WTC11 (cell line): Measurements from ENCODE around the gene PPP3R1. TPM values are rescaled to one million over a fixed set of nuclear protein-coding genes. Genes with fewer than 3 reads are reported as not detected.

ENCODE experiments used
- ATAC-seq: fragments of 200-7000 bp; cut with Tn5 transposase; 2 replicates; pipeline ENCODE4 v1.10.0; 2021; ENCODE audit warnings: mild to moderate bottlenecking, moderate library complexity
- CTCF ChIA-PET: fragments of 300-600 bp; sonication (Branson Sonifier 250); formaldehyde crosslinking; loops from one replicate; lab custom pipeline; 2021; ENCODE audit warnings: antibody characterized with exemption; lab: Charles Lee
- POLR2A ChIA-PET: fragments of 350-600 bp; sonication (Branson Sonifier 250); formaldehyde crosslinking; loops from one replicate; lab custom pipeline; 2021; ENCODE audit warnings: antibody characterized with exemption; lab: Charles Lee
- DNase-seq: peaks from one replicate; pipeline ENCODE4 v3.0.0; 2021; ENCODE audit warnings: low spot score
- H3K27ac Mint-ChIP-seq: 2 replicates; pipeline ENCODE4 v1.8.0; 2021; ENCODE audit warnings: mixed read lengths
- H3K27me3 Mint-ChIP-seq: 2 replicates; pipeline ENCODE4 v1.8.0; 2021; ENCODE audit warnings: low read depth, mild to moderate bottlenecking, moderate library complexity, mixed read lengths
- H3K36me3 Mint-ChIP-seq: 2 replicates; pipeline ENCODE4 v1.8.0; 2021; ENCODE audit warnings: mixed read lengths
- H3K4me1 Mint-ChIP-seq: 2 replicates; pipeline ENCODE4 v1.8.0; 2022; ENCODE audit warnings: mixed read lengths
- H3K4me3 Mint-ChIP-seq: 2 replicates; pipeline ENCODE4 v1.8.0; 2021; ENCODE audit warnings: mild to moderate bottlenecking, moderate library complexity, mixed read lengths
- H3K9me3 Mint-ChIP-seq: 2 replicates; pipeline ENCODE4 v1.8.0; 2021; ENCODE audit warnings: mixed read lengths
- AFF4 ChIP-seq: sonication (generic); formaldehyde crosslinking; IDR thresholded peaks from 2 replicates; pipeline ENCODE4 v1.8.1; 2023; ENCODE audit warnings: mild to moderate bottlenecking, missing genetic modification reagents, borderline replicate concordance
- ARID4B ChIP-seq: sonication (generic); formaldehyde crosslinking; IDR thresholded peaks from 2 replicates; pipeline ENCODE4 v1.8.0; 2023; ENCODE audit warnings: missing genetic modification reagents, mild to moderate bottlenecking, borderline replicate concordance
- CDX4 ChIP-seq: fragments of 250-450 bp; sonication (Bioruptor Pico); IDR thresholded peaks from 2 replicates; pipeline ENCODE4 v1.9.0; 2021; ENCODE audit warnings: moderate library complexity, mild to moderate bottlenecking, inconsistent platforms, borderline replicate concordance
- EMX1 ChIP-seq: fragments of 250-450 bp; sonication (Bioruptor Pico); IDR thresholded peaks from 2 replicates; pipeline ENCODE4 v1.8.0; 2021; ENCODE audit warnings: mild to moderate bottlenecking
- ESRRA ChIP-seq: sonication (generic); formaldehyde crosslinking; IDR thresholded peaks from 2 replicates; pipeline ENCODE4 v1.8.1; 2022; ENCODE audit warnings: mild to moderate bottlenecking, missing genetic modification reagents, borderline replicate concordance
- FOXJ3 ChIP-seq: sonication (generic); formaldehyde crosslinking; IDR thresholded peaks from 2 replicates; pipeline ENCODE4 v1.9.0; 2021; ENCODE audit warnings: missing genetic modification reagents, mild to moderate bottlenecking, borderline replicate concordance
- GABPB1 ChIP-seq: sonication (generic); formaldehyde crosslinking; IDR thresholded peaks from 2 replicates; pipeline ENCODE4 v1.8.1; 2023; ENCODE audit warnings: mild to moderate bottlenecking, missing genetic modification reagents
- JAZF1 ChIP-seq: fragments of 250-450 bp; sonication (Bioruptor Pico); IDR thresholded peaks from 2 replicates; pipeline ENCODE4 v1.9.0; 2021; ENCODE audit warnings: moderate library complexity, mild to moderate bottlenecking, inconsistent platforms
- JUN ChIP-seq: sonication (generic); formaldehyde crosslinking; IDR thresholded peaks from 2 replicates; pipeline ENCODE4 v1.8.0; 2023; ENCODE audit warnings: mild to moderate bottlenecking, missing genetic modification reagents
- KAT7 ChIP-seq: sonication (generic); formaldehyde crosslinking; IDR thresholded peaks from 2 replicates; pipeline ENCODE4 v1.8.1; 2023; ENCODE audit warnings: missing genetic modification reagents, mild to moderate bottlenecking, borderline replicate concordance
- MAX ChIP-seq: sonication (generic); formaldehyde crosslinking; IDR thresholded peaks from 2 replicates; pipeline ENCODE4 v1.8.0; 2022; ENCODE audit warnings: mild to moderate bottlenecking, missing genetic modification reagents
- MXD4 ChIP-seq: fragments of 250-450 bp; sonication (Bioruptor Pico); IDR thresholded peaks from 2 replicates; pipeline ENCODE4 v1.8.0; 2021; ENCODE audit warnings: mild to moderate bottlenecking, moderate library complexity, borderline replicate concordance
- OVOL2 ChIP-seq: fragments of 250-450 bp; sonication (Bioruptor Pico); IDR thresholded peaks from 2 replicates; pipeline ENCODE4 v1.9.0; 2021; ENCODE audit warnings: mild to moderate bottlenecking, borderline replicate concordance
- RORB ChIP-seq: fragments of 250-450 bp; sonication (Bioruptor Pico); IDR thresholded peaks from 2 replicates; pipeline ENCODE4 v1.9.0; 2021; ENCODE audit warnings: mild to moderate bottlenecking
- SOX15 ChIP-seq: fragments of 250-450 bp; sonication (Bioruptor Pico); IDR thresholded peaks from 2 replicates; pipeline ENCODE4 v1.9.0; 2021; ENCODE audit warnings: mild to moderate bottlenecking
- SP1 ChIP-seq: sonication (generic); formaldehyde crosslinking; conservative IDR thresholded peaks from 2 replicates; pipeline ENCODE4 v1.8.1; 2022; ENCODE audit warnings: missing genetic modification reagents
- TP53 ChIP-seq: sonication (generic); formaldehyde crosslinking; IDR thresholded peaks from 2 replicates; pipeline ENCODE4 v1.8.1; 2023; ENCODE audit warnings: mild to moderate bottlenecking, missing genetic modification reagents
- ZNF138 ChIP-seq: sonication (generic); formaldehyde crosslinking; conservative IDR thresholded peaks from 2 replicates; pipeline ENCODE4 v1.8.1; 2022; ENCODE audit warnings: mild to moderate bottlenecking, moderate library complexity, missing genetic modification reagents
- ZNF317 ChIP-seq: sonication (generic); formaldehyde crosslinking; IDR thresholded peaks from 2 replicates; pipeline ENCODE4 v1.8.1; 2023; ENCODE audit warnings: low read depth, mild to moderate bottlenecking, moderate library complexity, missing genetic modification reagents, borderline replicate concordance
- ZNF416 ChIP-seq: fragments of 250-450 bp; sonication (Bioruptor Pico); IDR thresholded peaks from 2 replicates; pipeline ENCODE4 v1.9.0; 2021; ENCODE audit warnings: mild to moderate bottlenecking, inconsistent platforms
- ZNF512 ChIP-seq: sonication (generic); formaldehyde crosslinking; IDR thresholded peaks from 2 replicates; pipeline ENCODE4 v1.8.1; 2022; ENCODE audit warnings: missing genetic modification reagents, borderline replicate concordance
- ZNF671 ChIP-seq: fragments of 250-450 bp; sonication (Bioruptor Pico); IDR thresholded peaks from 2 replicates; pipeline ENCODE4 v1.8.0; 2021; ENCODE audit warnings: mild to moderate bottlenecking
- total RNA-seq: library from RNA; stranded (reverse); gene quantifications from 3 replicates; pipeline ENCODE4 v1.2.3, GENCODE V29; 2021

PPP3R1 gene
- total RNA-seq, 1 experiment from 2014 or later: 61.4 TPM

GRCh38 chr2:68206793-68207192 is 45.5 kb downstream of the PPP3R1 start:
- H3K4me3 Mint-ChIP-seq: no peak overlapping the region
- POLR2A ChIA-PET: no interaction called here
- no peaks in the 10 kb centered on the region for H3K27me3 Mint-ChIP-seq
- H3K27ac Mint-ChIP-seq: peak overlapping the region; percentile 10; the same call in 1 of the 2 replicates
- no peak for ATAC-seq
- no peak for DNase-seq
- TF ChIP-seq ZNF512 (no peak), SOX15 (CRISPR knock-in tag) (no peak), JAZF1 (no peak), EMX1 (CRISPR knock-in tag) (no peak), RORB (no peak), SP1 (CRISPR knock-in tag) (no peak), MAX (CRISPR knock-in tag) (no peak), ZNF416 (no peak), ARID4B (no peak), FOXJ3 (CRISPR knock-in tag) (no peak), TP53 (CRISPR knock-in tag) (no peak), JUN (CRISPR knock-in tag) (no peak), GABPB1 (no peak), ZNF671 (CRISPR knock-in tag) (no peak), CDX4 (CRISPR knock-in tag) (no peak), ZNF138 (no peak), MXD4 (CRISPR knock-in tag) (no peak)
- H3K4me1 Mint-ChIP-seq: peaks cover 25% of the 10 kb centered on the region
- H3K9me3 Mint-ChIP-seq: peaks cover 3% of the 10 kb centered on the region; the same call in 1 of the 2 replicates
- H3K36me3 Mint-ChIP-seq: peaks cover 12% of the 10 kb centered on the region
- CTCF ChIA-PET: interaction anchor here (1.5 to 2.9 kb wide), 2 partner anchors 10 to 19 kb away, joined by 3 to 12 read pairs; no protein-coding TSS in a partner anchor

GRCh38 chr2:68203587-68203986 is 48.7 kb downstream of the PPP3R1 start:
- Mint-ChIP-seq H3K9me3 (no peaks in the 10 kb centered on the region), H3K27me3 (no peaks in the 10 kb centered on the region), H3K27ac (peak overlapping the region; percentile 92), H3K4me3 (no peak overlapping the region), H3K36me3 (no peaks in the 10 kb centered on the region), H3K4me1 (peaks cover 10% of the 10 kb centered on the region)
- ChIA-PET POLR2A (no interaction called here), CTCF (interaction anchor here (1.4 kb wide), 1 partner anchor 22 kb away, joined by 3 read pairs; no protein-coding TSS in a partner anchor)
- DNase-seq: no peak
- no peak for ATAC-seq
- TF ChIP-seq ZNF317 (no peak), OVOL2 (CRISPR knock-in tag) (no peak), KAT7 (CRISPR knock-in tag) (no peak), AFF4 (CRISPR knock-in tag) (no peak), ESRRA (no peak)
